Measurements from ENCODE around the gene SYNDIG1. TPM values are rescaled to one million over a fixed set of nuclear protein-coding genes. Genes with fewer than 3 reads are reported as not detected.

SYNDIG1 gene
- total RNA-seq, 6 donors from 2014 or later = 0.30 to 0.37 (median 0.34) TPM; not detected in 3

DNA sequence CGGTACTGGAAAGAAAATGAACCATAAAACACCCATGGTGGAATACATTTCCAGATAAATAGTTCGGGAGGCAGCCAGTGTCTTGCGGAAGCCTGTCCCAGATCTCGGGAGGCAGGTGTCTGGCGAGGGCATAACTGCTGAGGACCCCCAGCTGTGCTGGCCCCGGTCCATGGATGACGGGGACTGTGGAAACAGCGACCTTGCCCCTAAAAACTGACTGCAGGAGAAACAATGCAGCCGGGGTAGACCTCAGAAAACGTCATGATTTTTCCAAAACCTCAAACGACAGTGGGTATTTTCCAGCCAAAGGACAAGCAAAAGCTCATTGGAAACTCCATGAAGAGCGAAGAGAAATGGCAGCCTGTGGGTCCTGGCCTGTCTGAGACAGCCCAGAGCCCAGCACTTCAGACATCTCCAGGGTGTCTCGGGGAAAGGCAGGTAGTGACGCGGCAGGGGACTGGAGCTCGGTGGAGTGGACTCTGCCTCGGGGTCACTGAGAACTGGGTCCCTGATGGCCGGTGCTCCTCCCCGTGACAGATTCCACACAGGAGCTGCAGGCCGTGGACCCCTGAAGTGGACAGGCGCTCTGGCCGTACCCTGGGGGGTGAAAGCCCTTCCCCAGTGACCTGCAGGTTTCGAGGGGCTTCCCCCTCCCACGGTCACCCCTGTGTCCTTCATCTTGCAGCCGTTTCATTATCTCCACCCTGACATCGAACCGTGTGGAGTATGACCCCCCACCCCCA lies 188.6 kb downstream of the SYNDIG1 start:
- Histone ChIP-seq H3K4me1 (no peaks in the 10 kb centered on the region), H3K4me3 (no peak overlapping the region), H3K27ac (no peak overlapping the region), H3K9me3 (no peaks in the 10 kb centered on the region), H3K27me3 (no peaks in the 10 kb centered on the region), H3K36me3 (no peaks in the 10 kb centered on the region)
- no peak for DNase-seq
- no peak for TF ChIP-seq EP300 (IDR thresholded peaks at IDR 0.05)
- TF ChIP-seq, protein P1, sequence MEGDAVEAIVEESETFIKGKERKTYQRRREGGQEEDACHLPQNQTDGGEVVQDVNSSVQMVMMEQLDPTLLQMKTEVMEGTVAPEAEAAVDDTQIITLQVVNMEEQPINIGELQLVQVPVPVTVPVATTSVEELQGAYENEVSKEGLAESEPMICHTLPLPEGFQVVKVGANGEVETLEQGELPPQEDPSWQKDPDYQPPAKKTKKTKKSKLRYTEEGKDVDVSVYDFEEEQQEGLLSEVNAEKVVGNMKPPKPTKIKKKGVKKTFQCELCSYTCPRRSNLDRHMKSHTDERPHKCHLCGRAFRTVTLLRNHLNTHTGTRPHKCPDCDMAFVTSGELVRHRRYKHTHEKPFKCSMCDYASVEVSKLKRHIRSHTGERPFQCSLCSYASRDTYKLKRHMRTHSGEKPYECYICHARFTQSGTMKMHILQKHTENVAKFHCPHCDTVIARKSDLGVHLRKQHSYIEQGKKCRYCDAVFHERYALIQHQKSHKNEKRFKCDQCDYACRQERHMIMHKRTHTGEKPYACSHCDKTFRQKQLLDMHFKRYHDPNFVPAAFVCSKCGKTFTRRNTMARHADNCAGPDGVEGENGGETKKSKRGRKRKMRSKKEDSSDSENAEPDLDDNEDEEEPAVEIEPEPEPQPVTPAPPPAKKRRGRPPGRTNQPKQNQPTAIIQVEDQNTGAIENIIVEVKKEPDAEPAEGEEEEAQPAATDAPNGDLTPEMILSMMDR (IDR thresholded peaks at IDR 0.05) = no peak
- TF ChIP-seq POLR2A (IDR thresholded peaks at IDR 0.05) = no peak
- WGBS, 2 donors = 84% methylated on average over 20 to 26 of the region's 27 CpGs
- no peak for ATAC-seq (ENCODE audit: low FRiP score in 2 of 2)

DNA sequence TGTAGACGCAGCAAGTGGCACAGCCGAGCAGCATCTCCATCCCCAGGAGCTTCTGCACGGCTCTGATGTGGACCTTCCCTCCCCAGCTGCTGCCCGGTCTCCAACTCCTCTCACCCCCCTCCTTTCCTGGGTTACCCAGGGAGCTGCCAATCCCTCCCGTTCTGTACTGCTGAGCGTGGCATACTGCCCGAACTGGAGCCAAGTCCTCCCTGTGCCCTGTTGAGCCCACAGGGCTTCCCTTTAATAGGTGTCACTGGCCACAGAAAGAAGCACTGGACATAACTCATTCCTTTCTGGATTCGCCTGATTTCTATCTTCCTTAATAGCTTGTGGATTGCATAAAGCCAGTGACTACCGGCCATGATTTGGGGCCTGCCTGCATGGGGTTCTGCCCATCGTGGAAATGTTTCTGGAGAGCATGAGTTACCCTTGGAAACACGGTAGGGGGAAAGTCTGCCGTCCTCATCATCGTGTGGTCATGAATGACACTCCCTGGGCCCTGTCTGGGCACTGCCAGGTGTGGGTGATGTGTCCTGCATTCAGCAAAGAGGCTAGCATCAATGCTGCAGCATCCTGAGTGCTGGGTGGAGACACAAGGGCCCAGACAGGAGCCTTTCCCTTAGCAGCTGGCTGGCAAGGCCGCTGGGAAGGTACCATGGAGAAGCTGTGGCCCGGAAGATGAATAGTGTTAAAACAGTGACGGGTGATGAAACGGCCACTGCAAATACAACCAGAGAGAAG lies 189.7 kb downstream of the SYNDIG1 start:
- TF ChIP-seq POLR2A (IDR thresholded peaks at IDR 0.05) (no peak), POLR2AphosphoS5 (IDR thresholded peaks at IDR 0.05) (no peak), EP300 (IDR thresholded peaks at IDR 0.05) (no peak)
- TF ChIP-seq, protein P1 (IDR thresholded peaks at IDR 0.05) = no peak
- H3K4me1 ChIP-seq = no peaks in the 10 kb centered on the region
- H3K27ac ChIP-seq = no peak overlapping the region
- WGBS, 2 donors = 84 to 90% methylated on average over 12 to 17 of the region's 17 CpGs
- DNase-seq (no peak), ATAC-seq (ENCODE audit: low FRiP score in 2 of 2) (no peak)
- no peaks in the 10 kb centered on the region for H3K36me3 ChIP-seq
- H3K27me3 ChIP-seq = no peaks in the 10 kb centered on the region
- no peaks in the 10 kb centered on the region for H3K9me3 ChIP-seq
- H3K4me3 ChIP-seq = no peak overlapping the region

DNA sequence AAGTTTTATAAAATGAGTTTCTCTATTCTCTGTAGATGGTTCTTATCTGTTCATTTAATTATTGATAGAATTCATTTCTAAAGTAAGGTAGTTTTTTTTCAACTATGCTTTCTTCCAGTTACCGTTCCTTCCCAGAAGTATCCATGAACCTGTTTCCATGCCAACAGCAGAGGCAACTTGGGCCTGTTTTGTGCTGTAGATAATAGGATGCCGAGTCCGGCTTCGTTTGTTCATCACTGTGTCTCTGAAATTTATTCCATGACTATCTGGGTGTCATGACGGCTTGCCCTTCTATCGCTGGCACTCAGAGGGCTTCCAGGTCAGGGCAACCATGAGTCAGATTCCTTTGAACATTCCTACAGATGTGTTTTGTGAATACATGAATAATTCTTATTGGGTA lies 190.4 kb downstream of the SYNDIG1 start:
- Histone ChIP-seq H3K27me3 (no peaks in the 10 kb centered on the region), H3K4me3 (no peak overlapping the region), H3K27ac (no peak overlapping the region), H3K9me3 (no peaks in the 10 kb centered on the region), H3K36me3 (no peaks in the 10 kb centered on the region), H3K4me1 (no peaks in the 10 kb centered on the region)
- TF ChIP-seq POLR2AphosphoS5 (IDR thresholded peaks at IDR 0.05) = no peak
- no peak for TF ChIP-seq POLR2A (IDR thresholded peaks at IDR 0.05)
- DNase-seq (no peak), ATAC-seq (ENCODE audit: low FRiP score in 2 of 2) (no peak)
- 89 to 90% methylated on average over 6 of the region's 6 CpGs for whole genome bisulfite sequencing, 2 donors

DNA sequence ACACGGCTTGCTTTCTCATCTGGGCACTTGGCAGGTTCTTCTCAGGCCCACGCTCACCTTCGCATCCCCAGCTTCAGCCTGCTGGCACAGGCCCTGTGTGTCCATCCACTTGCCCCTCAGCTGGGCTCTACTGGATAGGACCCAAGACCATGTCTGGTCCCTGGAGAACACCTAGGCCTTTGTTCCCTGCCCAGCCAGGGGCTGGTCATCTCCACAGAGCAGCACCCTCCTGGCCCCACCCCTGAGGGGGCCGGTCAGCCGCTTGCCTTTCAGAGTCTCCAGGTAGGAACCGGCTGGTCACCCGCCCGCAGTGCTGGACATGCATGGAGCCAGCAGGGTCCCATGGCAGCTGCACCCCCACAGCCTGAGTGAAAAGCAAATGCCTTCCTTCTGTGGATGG lies 191.2 kb downstream of the SYNDIG1 start:
- DNase-seq (no peak), ATAC-seq (ENCODE audit: low FRiP score in 2 of 2) (no peak)
- Histone ChIP-seq H3K9me3 (no peaks in the 10 kb centered on the region), H3K27ac (no peak overlapping the region), H3K36me3 (no peaks in the 10 kb centered on the region), H3K4me1 (no peaks in the 10 kb centered on the region), H3K27me3 (no peaks in the 10 kb centered on the region), H3K4me3 (no peak overlapping the region)
- TF ChIP-seq, protein P1 (IDR thresholded peaks at IDR 0.05) = no peak
- TF ChIP-seq EP300 (IDR thresholded peaks at IDR 0.05) (no peak), POLR2AphosphoS5 (IDR thresholded peaks at IDR 0.05) (no peak), POLR2A (IDR thresholded peaks at IDR 0.05) (no peak)
- 88 to 100% methylated on average over 3 to 8 of the region's 8 CpGs for WGBS, 2 donors

DNA sequence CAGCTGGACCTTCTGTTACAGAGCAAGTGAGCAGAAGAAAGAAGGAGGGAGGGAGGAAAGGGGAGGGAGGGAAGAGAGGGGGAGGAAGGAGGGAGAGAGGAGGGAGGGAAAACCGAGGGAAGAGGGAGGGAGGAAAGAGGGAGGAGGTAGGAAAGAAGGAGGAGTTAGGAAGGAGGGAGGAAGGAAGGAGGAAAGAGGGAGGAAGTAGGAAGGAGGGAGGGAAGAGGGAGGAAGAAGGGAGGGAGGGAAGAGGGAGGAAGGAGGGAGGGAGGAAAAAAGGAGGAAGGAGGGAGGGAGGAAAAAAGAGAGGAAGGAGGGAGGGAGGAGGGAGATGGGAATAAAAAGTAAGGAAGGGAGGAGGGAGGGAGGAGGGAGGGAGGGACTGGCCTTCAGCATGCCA lies 191.8 kb downstream of the SYNDIG1 start:
- H3K27ac ChIP-seq = no peak overlapping the region
- DNase-seq (no peak), ATAC-seq (ENCODE audit: low FRiP score in 2 of 2) (no peak)
- H3K4me1 ChIP-seq = no peaks in the 10 kb centered on the region
- no peaks in the 10 kb centered on the region for H3K27me3 ChIP-seq
- H3K36me3 ChIP-seq = no peaks in the 10 kb centered on the region
- H3K9me3 ChIP-seq = no peaks in the 10 kb centered on the region
- no peak overlapping the region for H3K4me3 ChIP-seq
- 42 to 80% methylated on average over 1 of the region's 1 CpG for WGBS, 2 donors
- TF ChIP-seq POLR2AphosphoS5 (IDR thresholded peaks at IDR 0.05) (no peak), POLR2A (IDR thresholded peaks at IDR 0.05) (no peak), EP300 (IDR thresholded peaks at IDR 0.05) (no peak)
- TF ChIP-seq, protein P1 (IDR thresholded peaks at IDR 0.05) = no peak
